LNCaP clone FGC (cell line): ENCODE measurements around the gene NSG1.

Experiments used
- DNase-seq: peaks from one replicate; pipeline ENCODE4 v3.0.0-alpha.2; 2011; ENCODE audit warnings: low read depth
- H3K4me3 ChIP-seq: 2 replicates; pipeline ENCODE4 v1.5.1; 2011; ENCODE audit warnings: mild to moderate bottlenecking, low read depth, low read length, control low read depth
- CTCF ChIP-seq: IDR thresholded peaks from 2 replicates; pipeline ENCODE4 v1.5.1; 2012; ENCODE audit warnings: mild to moderate bottlenecking; ENCODE audit not compliant: control insufficient read depth, insufficient read depth; ENCODE audit errors: extremely low read depth

Gene NSG1

GRCh38 chr4:4406455-4407298 lies 19.8 kb downstream of the NSG1 start:
- TF ChIP-seq CTCF: no peak
- DNase-seq: no peak
- H3K4me3 ChIP-seq: no peak overlapping the region

- no peak overlapping the region for H3K4me3 ChIP-seq
- DNase-seq: no peak
These were observed 20.6 kb downstream of the NSG1 start for GRCh38 chr4:4407299-4408131.

GRCh38 chr4:4408132-4408523 lies 21.2 kb downstream of the NSG1 start:
- no peak for TF ChIP-seq CTCF
- H3K4me3 ChIP-seq: no peak overlapping the region
- DNase-seq: no peak

More at GRCh38 chr4:4407299-4408131, 20.6 kb downstream of the NSG1 start:
- no peak for TF ChIP-seq CTCF

- no peak overlapping the region for H3K4me3 ChIP-seq
- no peak for DNase-seq
- no peak for TF ChIP-seq CTCF
These were observed 21.9 kb downstream of the NSG1 start for GRCh38 chr4:4408576-4409335.

- H3K4me3 ChIP-seq: no peak overlapping the region
- no peak for DNase-seq
- no peak for TF ChIP-seq CTCF
These were observed 22.7 kb downstream of the NSG1 start for GRCh38 chr4:4409416-4410115.

GRCh38 chr4:4410271-4410670 lies 23.4 kb downstream of the NSG1 start:
- DNase-seq: no peak
- no peak for TF ChIP-seq CTCF
- no peak overlapping the region for H3K4me3 ChIP-seq
